ENCODE data around the gene SLC2A11.
"Not testable (repeated sequence)": the region's sequence is repeated elsewhere in the genome, so short reads cannot be mapped to it uniquely, and the experiment has no call there.

The SLC2A11 gene

DNA sequence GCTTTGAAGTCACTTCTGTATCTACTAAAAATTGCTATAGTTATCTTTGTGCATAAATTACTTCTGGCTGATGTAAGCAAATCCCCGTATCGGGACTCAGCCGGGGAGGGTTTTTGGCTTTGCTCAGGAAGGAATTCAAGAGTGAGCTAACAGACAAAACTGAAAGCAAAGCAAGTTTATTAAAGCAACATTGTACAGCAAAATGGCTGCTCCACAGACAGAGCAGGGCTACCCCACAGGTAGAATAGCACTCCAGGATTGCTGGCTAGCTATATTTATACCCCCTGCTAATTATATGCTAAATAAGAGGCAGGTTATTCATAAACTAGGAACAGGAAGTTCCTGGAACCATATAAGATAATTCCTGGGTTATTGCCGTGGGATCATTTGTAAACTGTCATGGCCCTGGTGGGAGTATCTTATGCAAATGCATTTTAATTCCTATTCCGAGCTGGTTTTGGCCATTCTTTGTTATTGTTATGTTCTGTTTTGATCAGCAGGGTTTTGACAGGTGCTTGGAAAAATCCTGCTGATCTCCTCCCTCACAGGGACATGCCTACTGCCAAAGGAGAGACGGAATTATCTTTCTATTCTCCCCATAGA lies 51.7 kb downstream of the SLC2A11 start:
- DNase-seq = no peak

DNA sequence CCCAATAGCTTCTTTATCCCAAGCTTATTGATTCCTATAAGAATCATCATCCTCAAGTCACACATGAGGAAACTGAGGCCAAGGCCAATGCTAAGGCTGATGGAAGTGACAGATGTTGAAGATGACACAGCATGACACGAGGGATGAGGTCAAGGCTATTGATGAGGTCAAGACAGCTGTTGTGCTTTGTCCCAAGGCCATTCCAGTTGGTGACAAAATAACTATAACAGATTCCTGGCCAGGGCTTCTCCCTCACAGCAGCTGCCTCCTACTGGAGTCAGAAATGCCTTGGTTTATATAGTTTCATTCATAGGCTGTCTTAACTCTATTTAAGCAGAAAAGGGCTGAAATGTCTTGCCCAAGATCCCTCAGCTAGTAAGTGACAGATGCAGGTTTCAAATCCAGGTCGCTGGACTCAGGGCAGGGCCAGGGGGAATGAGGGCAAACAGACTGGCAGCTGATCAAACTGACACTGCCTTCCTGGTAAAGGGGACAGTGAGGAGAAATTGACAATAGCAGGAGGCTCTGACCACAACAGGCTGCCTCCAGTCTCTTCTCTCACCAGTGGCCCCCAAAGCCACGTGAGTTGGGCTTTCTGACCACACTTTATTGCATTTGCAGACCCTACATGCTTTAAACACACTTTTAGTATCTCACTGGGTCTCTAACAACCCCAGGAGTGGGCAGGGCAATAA lies 53.0 kb downstream of the SLC2A11 start:
- no peak for DNase-seq

DNA sequence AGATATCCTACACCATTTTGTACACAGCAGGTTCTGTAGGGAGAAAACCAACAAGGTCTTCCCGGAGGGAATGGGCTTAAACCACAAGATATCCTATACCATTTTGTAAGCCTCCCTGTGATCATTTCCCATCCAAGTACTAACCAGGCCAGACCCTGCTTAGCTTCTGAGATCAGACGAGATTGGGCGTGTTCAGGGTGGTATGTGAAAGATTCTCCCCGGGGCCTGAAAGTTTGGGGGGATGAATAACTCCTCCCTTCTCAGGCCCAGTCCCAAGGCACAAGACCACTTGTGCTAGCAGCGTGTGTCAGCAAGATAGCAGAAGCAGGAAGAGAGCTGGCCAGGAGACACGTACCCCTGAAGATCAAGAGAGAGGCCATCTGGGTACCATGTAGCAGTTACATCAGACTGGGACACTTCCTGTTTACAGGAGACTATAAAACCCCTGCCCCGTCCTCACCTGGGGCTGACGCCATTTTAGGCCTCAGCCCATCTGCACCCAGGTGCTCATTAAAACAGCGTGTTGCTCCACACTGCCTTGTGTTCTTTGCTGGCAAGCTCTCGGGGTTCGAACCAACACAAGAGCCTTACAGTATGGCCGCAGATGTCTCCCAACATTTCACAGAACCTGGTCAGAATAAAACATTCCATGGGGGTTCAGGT lies 53.8 kb downstream of the SLC2A11 start:
- DNase-seq = no peak

GRCh38 chr22:23912293-23912903 lies 54.7 kb downstream of the SLC2A11 start:
- DNase-seq = no peak

DNA sequence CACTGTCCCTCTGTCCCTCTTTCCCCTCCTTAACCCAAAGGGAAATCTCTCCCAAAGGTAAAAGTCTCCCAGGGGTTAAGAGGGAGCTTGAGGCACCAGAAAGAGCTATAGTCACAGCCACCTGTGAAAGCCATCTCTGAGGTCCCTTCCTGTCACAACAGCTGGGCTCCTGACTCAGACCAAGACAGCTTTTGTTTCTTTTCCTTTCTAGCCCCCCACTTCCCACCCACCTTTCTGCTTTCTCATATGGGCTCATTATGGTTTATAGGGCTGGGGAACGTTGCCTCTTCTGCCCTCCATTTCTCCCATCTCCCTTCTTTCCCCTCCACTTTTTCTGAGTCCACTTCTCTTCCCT lies 55.6 kb downstream of the SLC2A11 start:
- DNase-seq = no peak

- peak; percentile 99 to 100 for DNase-seq
Measured at GRCh38 chr22:23913661-23914353, 56.1 kb downstream of the SLC2A11 start.

DNA sequence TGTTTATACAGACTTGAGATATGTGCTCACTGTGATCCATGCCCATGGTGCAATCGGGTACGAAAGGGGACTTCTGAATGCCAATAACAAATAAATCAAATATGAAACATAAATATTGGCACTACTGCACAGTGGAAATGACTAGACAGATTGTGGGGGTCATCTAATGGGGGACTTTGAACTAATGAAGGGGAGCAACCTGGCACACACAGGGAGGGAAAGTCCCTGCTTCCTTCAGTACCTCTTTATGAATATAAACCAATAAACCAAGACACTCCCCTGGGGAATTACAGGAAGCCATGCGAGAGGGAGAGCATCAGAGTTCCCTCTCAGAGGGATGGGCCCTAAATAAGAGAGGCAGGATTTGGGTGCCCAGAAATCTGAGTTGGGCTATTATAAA lies 57.6 kb downstream of the SLC2A11 start:
- no peak for DNase-seq

DNA sequence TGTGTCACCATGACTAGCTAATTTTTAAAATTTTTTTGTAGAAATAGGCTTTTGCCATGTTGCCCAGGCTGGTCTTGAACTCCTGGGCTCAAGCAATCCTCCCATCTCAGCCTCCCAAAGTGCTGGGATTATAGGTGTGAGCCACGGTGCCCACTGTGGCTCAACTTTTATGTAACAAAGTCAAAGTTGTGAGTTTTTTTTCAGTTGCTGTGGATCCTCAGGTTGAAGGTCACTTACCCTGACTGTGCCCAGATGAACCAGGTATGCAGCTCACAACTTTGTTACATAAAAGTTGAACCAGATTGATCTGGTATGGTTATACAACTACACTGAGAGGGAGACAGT lies 62.6 kb downstream of the SLC2A11 start:
- not testable (repeated sequence) for DNase-seq

DNA sequence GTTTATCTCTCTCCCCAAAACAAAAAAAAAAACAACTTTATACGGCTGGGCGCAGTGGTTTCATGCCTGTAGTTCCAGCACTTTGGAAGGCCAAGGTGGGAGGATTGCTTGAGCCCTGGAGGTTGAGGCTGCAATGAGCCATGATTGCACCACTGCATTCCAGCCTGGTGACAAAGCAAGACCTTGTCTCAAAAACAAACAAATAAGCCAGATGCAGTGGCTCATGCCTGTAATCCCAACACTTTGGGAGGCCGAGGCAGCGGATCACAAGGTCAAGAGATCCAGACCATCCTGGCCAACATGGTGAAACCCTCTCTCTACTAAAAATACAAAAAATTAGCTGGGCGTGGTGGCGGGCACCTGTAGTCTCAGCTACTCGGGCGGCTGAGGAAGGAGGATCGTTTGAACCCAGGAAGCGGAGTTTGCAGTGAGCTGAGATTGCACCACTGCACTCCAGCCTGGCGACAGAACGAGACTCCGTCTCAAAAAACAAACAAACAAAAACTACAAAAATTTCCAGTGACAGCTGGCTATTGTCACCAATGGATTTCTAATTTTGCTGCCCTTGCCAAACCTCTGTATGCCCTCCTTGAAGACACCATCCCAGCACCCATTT lies 64.0 kb downstream of the SLC2A11 start:
- not testable (repeated sequence) for DNase-seq

DNA sequence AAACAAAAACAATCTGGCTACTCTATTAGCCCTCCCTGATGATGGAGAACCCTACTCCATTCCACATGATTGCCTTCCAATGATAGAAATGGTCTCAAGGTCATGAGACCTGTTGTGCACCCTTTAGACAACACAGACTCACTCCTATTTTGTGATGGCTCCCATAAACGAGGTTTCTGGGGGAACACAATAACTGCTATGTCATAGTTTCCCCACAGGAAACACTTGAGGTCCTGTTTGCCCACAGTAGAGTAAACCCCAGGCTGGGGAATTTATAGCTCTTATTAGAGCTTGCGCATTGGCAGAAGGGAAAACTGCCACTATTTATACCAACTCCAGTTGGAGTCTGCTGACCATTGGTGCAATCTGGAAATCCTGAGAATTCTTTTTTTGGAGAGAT lies 65.2 kb downstream of the SLC2A11 start:
- peak in 1 of 2 donors; percentile 16 for DNase-seq

GRCh38 chr22:23925020-23925606 lies 67.4 kb downstream of the SLC2A11 start:
- DNase-seq = no peak

DNA sequence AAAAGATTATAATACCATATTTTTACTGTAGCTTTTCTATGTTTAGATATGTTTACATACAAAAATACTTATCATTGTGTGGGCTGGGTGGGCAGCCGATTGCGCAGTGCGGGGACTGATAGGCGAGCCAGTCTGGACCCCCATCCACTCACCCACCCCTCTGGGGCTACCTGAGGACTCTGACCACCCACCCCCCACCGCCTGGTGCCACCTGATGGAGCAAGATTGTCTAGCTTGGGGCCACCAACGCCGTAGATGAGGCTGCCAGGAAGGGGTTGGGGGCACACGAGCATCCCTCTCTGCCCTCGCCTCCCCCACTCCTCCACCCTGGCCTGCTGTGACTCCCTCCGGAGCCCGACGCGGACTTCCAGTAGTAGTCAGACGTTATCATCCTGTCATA lies 68.9 kb downstream of the SLC2A11 start:
- no peak for DNase-seq

Data from inflammatory macrophage treated with lipopolysaccharide for 1 hour (primary cell).